Endodermal cell (in vitro differentiated cells): ENCODE measurements around the gene FYN. TPM values are rescaled to one million over a fixed set of nuclear protein-coding genes. Genes with fewer than 3 reads are reported as not detected.

Source experiments
- DNase-seq: peaks from one replicate; pipeline ENCODE4 v3.0.0-alpha.2; 2017
- H3K27ac ChIP-seq: 2 replicates; pipeline ENCODE4 v1.5.1; 2013; ENCODE audit warnings: mild to moderate bottlenecking, low read depth, low read length, moderate library complexity
- H3K27me3 ChIP-seq: 2 replicates; pipeline ENCODE4 v1.6.1; 2013; ENCODE audit warnings: mild to moderate bottlenecking, low read length, moderate library complexity; ENCODE audit not compliant: insufficient read depth, control insufficient read depth, poor library complexity, severe bottlenecking
- H3K36me3 ChIP-seq: 2 replicates; pipeline ENCODE4 v1.7.0; 2013; ENCODE audit warnings: mild to moderate bottlenecking, low read length, moderate library complexity; ENCODE audit not compliant: control insufficient read depth, insufficient read depth
- H3K4me1 ChIP-seq: one replicate; pipeline ENCODE4 v1.7.0; 2013; ENCODE audit warnings: low read length; ENCODE audit not compliant: control insufficient read depth, insufficient read depth
- H3K4me3 ChIP-seq: 2 replicates; pipeline ENCODE4 v1.5.1; 2013; ENCODE audit warnings: mild to moderate bottlenecking, low read length, moderate library complexity
- H3K9ac ChIP-seq: 2 replicates; pipeline ENCODE4 v1.6.1; 2013; ENCODE audit warnings: mild to moderate bottlenecking, low read length, moderate library complexity; ENCODE audit not compliant: poor library complexity, severe bottlenecking; ENCODE audit errors: extremely low read depth
- H3K9me3 ChIP-seq: 2 replicates; pipeline ENCODE4 v1.6.1; 2013; ENCODE audit warnings: mild to moderate bottlenecking, low read length, moderate library complexity; ENCODE audit not compliant: control insufficient read depth
- H3K27ac Mint-ChIP-seq: 2 replicates; pipeline ENCODE4 v1.8.0; 2020; ENCODE audit warnings: mixed read lengths
- H3K27me3 Mint-ChIP-seq: 2 replicates; pipeline ENCODE4 v1.8.0; 2021; ENCODE audit warnings: mild to moderate bottlenecking, mixed read lengths; ENCODE audit not compliant: insufficient read depth
- H3K36me3 Mint-ChIP-seq: 2 replicates; pipeline ENCODE4 v1.8.0; 2020; ENCODE audit warnings: low read depth, mixed read lengths
- H3K4me1 Mint-ChIP-seq: 2 replicates; pipeline ENCODE4 v1.8.0; 2020; ENCODE audit warnings: mixed read lengths
- H3K4me3 Mint-ChIP-seq: 2 replicates; pipeline ENCODE4 v1.8.0; 2020; ENCODE audit warnings: mild to moderate bottlenecking, moderate library complexity, mixed read lengths
- H3K9me3 Mint-ChIP-seq: 2 replicates; pipeline ENCODE4 v1.8.0; 2020; ENCODE audit warnings: mild to moderate bottlenecking, mixed read lengths
- CTCF ChIP-seq: fragments of 200-600 bp; sonication (generic); conservative IDR thresholded peaks from 2 replicates; pipeline ENCODE4 v1.5.0; 2021; ENCODE audit warnings: antibody characterized with exemption, mild to moderate bottlenecking
- WGBS, 2 experiments: methylation state at CpG; one replicate each; pipeline versions ENCODE4 v1.1.5 to v1.1.7; 2013; ENCODE audit warnings: missing lambda C conversion rate in 2 of 2, mixed read lengths in 1 of 2; ENCODE audit not compliant: insufficient coverage in 1 of 2, insufficient read length in 1 of 2; 5-methylcytosine and 5-hydroxymethylcytosine counted together
- total RNA-seq, 2 donors: library from RNA; stranded (reverse); fragmentation: NEBNext Ultra II Directional in 1 of 2; extraction: Animal tissue kit (Norgen Biotek cat#: 25700) in 1 of 2; gene quantifications; 2 replicates in 1 of 2; 3 replicates in 1 of 2; pipeline ENCODE4 v1.2.1, GENCODE V29; 2021

The FYN gene
- total RNA-seq, 2 donors from 2014 or later: 70.0 to 96.4 TPM

- Mint-ChIP-seq H3K36me3 (peaks cover 4% of the 10 kb centered on the region), H3K27ac (peak overlapping the region; percentile 45), H3K4me3 (peak overlapping the region; percentile 78), H3K27me3 (peaks cover 13% of the 10 kb centered on the region), H3K9me3 (peaks cover 9% of the 10 kb centered on the region), H3K4me1 (peaks cover 47% of the 10 kb centered on the region)
- Histone ChIP-seq H3K27me3 (no peaks in the 10 kb centered on the region), H3K4me3 (peak overlapping the region; percentile 95), H3K27ac (no peak overlapping the region), H3K9me3 (peaks cover 15% of the 10 kb centered on the region), H3K4me1 (no peaks in the 10 kb centered on the region), H3K36me3 (peaks cover 9% of the 10 kb centered on the region), H3K9ac (no peak overlapping the region)
- WGBS, 2 experiments: 80 to 83% methylated on average over 6 to 7 of the region's 7 CpGs
- no peak for DNase-seq
- no peak for TF ChIP-seq CTCF
These were observed 3.1 kb downstream of the FYN start for GRCh38 chr6:111870051-111870741.

- H3K36me3 Mint-ChIP-seq: peaks cover 4% of the 10 kb centered on the region
- peaks cover 57% of the 10 kb centered on the region for H3K4me1 Mint-ChIP-seq
- no peak overlapping the region for H3K9ac ChIP-seq
- TF ChIP-seq CTCF: no peak
- no peak for DNase-seq
- H3K27me3 ChIP-seq: no peaks in the 10 kb centered on the region
- no peaks in the 10 kb centered on the region for H3K27me3 Mint-ChIP-seq
- H3K4me3 ChIP-seq: no peak overlapping the region
- no peaks in the 10 kb centered on the region for H3K4me1 ChIP-seq
- no peak overlapping the region for H3K4me3 Mint-ChIP-seq
- peaks cover 9% of the 10 kb centered on the region for H3K9me3 Mint-ChIP-seq
- no peak overlapping the region for H3K27ac ChIP-seq
- H3K27ac Mint-ChIP-seq: no peak overlapping the region
- peaks cover 9% of the 10 kb centered on the region for H3K36me3 ChIP-seq
- H3K9me3 ChIP-seq: peaks cover 15% of the 10 kb centered on the region
- WGBS, 2 experiments: 90 to 93% methylated on average over 2 of the region's 2 CpGs
These were observed 6.4 kb downstream of the FYN start for GRCh38 chr6:111866857-111867256.

DNA sequence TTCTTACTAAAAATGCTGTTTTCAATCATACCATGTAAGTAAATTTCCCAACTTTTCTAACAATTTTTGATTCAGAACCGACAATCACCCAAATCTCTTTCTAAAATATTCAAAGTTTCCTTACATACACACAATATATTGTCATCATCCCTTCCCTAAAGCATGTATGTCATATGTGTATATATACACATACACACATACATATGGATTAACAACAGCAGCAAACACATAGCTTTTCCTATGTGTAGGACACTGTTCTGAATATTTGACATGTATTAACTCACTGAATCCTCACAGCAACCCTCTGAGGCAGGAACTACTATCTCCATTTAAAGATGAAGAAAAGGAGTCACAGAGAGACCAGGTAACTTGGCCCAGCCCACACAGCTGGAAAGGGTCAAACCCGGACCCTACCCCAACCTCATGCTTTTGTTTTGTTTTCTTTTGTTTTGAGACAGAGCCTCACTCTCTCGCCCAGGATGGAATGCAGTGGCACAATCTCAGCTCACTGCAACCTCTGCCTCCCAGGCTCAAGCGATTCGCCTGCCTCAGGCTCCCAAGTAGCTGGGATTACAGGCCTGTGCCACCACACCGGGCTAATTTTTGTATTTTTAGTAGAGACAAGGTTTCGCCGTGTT, 7.2 kb downstream of the FYN start:
- Histone ChIP-seq H3K4me1 (no peaks in the 10 kb centered on the region), H3K27me3 (no peaks in the 10 kb centered on the region), H3K27ac (no peak overlapping the region), H3K9ac (no peak overlapping the region), H3K36me3 (peaks cover 9% of the 10 kb centered on the region), H3K4me3 (no peak overlapping the region), H3K9me3 (peaks cover 15% of the 10 kb centered on the region)
- H3K4me1 Mint-ChIP-seq: peaks cover 57% of the 10 kb centered on the region
- no peak overlapping the region for H3K27ac Mint-ChIP-seq
- peaks cover 9% of the 10 kb centered on the region for H3K9me3 Mint-ChIP-seq
- no peak for DNase-seq
- no peaks in the 10 kb centered on the region for H3K27me3 Mint-ChIP-seq
- peaks cover 4% of the 10 kb centered on the region for H3K36me3 Mint-ChIP-seq
- H3K4me3 Mint-ChIP-seq: no peak overlapping the region
- no peak for TF ChIP-seq CTCF
- 79 to 95% methylated on average over 4 to 8 of the region's 8 CpGs for WGBS, 2 experiments
